Measurements from ENCODE around the gene ZNHIT3. TPM values are rescaled to one million over a fixed set of nuclear protein-coding genes. Genes with fewer than 3 reads are reported as not detected.
A peak's percentile ranks its signal among the peaks of the same experiment; 100 is the strongest.

ZNHIT3 gene
- total and polyA plus RNA-seq, 10 of the 15 experiments (the other 5 are each of a cell fraction or from before 2014, with no cell fraction given), result 34.1 to 128 (median 55.6) TPM

DNA sequence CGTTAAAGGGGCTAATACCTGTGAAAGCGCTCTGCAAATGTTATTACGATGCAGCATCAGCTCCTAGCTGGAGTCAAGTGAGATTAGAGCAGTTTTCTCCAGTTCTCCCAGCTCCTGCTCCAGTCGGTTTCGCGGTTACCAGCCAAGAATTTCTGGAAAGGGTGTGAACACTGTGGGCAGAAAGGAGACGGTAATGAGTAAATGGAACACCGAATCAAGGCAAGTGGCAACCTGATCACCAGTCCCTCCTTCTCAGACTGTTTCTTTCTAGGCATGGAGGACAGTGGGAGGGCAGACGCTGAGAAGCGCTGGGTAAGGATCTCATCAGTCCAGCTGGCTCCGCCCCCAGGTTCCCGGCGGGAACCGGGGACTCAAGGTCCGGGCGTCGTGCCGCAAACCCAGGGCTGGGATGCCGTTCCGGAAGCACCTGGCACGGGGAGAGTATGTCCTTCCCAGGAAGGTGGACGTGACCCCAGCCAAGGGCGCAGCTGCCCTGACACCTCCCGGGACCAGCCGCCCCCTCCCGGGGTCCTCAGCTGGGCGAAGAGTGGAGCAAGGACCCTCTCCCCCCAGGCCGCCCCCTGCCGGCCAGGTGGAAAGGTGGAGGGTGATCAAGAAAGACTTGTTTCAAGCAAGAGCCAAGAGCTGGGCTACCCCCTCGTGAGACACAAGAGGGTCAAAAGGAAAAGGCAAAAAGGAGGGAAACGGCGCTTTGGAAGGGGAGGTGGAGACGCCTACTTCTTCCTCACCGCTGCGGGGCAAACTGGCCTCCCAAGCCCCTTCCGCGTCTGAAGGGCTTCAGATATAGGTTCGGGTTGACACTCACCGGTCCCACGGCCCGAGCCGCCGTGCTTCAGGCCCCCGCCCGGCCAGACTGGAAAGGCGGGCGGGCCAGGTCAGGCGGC, 47.7 kb downstream of the ZNHIT3 start (continued):
- TF ChIP-seq, protein P1, sequence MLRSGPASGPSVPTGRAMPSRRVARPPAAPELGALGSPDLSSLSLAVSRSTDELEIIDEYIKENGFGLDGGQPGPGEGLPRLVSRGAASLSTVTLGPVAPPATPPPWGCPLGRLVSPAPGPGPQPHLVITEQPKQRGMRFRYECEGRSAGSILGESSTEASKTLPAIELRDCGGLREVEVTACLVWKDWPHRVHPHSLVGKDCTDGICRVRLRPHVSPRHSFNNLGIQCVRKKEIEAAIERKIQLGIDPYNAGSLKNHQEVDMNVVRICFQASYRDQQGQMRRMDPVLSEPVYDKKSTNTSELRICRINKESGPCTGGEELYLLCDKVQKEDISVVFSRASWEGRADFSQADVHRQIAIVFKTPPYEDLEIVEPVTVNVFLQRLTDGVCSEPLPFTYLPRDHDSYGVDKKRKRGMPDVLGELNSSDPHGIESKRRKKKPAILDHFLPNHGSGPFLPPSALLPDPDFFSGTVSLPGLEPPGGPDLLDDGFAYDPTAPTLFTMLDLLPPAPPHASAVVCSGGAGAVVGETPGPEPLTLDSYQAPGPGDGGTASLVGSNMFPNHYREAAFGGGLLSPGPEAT (IDR thresholded peaks at IDR 0.05; ENCODE audit: low read depth), result no peak
- no peak for TF ChIP-seq FOS (IDR thresholded peaks at IDR 0.05; ENCODE audit: borderline replicate concordance, extremely low read depth, insufficient read length)
- peak; percentile 15; the same call in 1 of the 2 replicates for TF ChIP-seq YY1 (IDR thresholded peaks at IDR 0.05; ENCODE audit: low read depth, low read length)
- TF ChIP-seq, protein P2, sequence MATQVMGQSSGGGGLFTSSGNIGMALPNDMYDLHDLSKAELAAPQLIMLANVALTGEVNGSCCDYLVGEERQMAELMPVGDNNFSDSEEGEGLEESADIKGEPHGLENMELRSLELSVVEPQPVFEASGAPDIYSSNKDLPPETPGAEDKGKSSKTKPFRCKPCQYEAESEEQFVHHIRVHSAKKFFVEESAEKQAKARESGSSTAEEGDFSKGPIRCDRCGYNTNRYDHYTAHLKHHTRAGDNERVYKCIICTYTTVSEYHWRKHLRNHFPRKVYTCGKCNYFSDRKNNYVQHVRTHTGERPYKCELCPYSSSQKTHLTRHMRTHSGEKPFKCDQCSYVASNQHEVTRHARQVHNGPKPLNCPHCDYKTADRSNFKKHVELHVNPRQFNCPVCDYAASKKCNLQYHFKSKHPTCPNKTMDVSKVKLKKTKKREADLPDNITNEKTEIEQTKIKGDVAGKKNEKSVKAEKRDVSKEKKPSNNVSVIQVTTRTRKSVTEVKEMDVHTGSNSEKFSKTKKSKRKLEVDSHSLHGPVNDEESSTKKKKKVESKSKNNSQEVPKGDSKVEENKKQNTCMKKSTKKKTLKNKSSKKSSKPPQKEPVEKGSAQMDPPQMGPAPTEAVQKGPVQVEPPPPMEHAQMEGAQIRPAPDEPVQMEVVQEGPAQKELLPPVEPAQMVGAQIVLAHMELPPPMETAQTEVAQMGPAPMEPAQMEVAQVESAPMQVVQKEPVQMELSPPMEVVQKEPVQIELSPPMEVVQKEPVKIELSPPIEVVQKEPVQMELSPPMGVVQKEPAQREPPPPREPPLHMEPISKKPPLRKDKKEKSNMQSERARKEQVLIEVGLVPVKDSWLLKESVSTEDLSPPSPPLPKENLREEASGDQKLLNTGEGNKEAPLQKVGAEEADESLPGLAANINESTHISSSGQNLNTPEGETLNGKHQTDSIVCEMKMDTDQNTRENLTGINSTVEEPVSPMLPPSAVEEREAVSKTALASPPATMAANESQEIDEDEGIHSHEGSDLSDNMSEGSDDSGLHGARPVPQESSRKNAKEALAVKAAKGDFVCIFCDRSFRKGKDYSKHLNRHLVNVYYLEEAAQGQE (IDR thresholded peaks at IDR 0.05; ENCODE audit: low read depth, low read length), result no peak
- TF ChIP-seq IRF5 (IDR thresholded peaks at IDR 0.05; ENCODE audit: borderline replicate concordance), result no peak
- TF ChIP-seq TARDBP (IDR thresholded peaks at IDR 0.05; ENCODE audit: borderline replicate concordance), result no peak; the same call in 1 of the 2 replicates
- TF ChIP-seq ETV6 (conservative IDR thresholded peaks at IDR 0.05 in 1 of 2, IDR thresholded peaks at IDR 0.05 in 1 of 2; ENCODE audit: borderline replicate concordance in 1 of 2, low read depth in 1 of 2), result no peak
- 0 out of 2 replicates have a peak, but pooled peaks have one; percentile 19 for TF ChIP-seq HDGF (IDR thresholded peaks at IDR 0.05)
- TF ChIP-seq HCFC1 (IDR thresholded peaks at IDR 0.05; ENCODE audit: low read length), result no peak
- TF ChIP-seq, protein P3, sequence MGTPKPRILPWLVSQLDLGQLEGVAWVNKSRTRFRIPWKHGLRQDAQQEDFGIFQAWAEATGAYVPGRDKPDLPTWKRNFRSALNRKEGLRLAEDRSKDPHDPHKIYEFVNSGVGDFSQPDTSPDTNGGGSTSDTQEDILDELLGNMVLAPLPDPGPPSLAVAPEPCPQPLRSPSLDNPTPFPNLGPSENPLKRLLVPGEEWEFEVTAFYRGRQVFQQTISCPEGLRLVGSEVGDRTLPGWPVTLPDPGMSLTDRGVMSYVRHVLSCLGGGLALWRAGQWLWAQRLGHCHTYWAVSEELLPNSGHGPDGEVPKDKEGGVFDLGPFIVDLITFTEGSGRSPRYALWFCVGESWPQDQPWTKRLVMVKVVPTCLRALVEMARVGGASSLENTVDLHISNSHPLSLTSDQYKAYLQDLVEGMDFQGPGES (IDR thresholded peaks at IDR 0.05), result no peak
- TF ChIP-seq KLF5 (IDR thresholded peaks at IDR 0.05; ENCODE audit: partially characterized antibody), result no peak
- no peak for TF ChIP-seq SREBF1 (IDR thresholded peaks at IDR 0.05; ENCODE audit: low read length)
- no peak for TF ChIP-seq KDM1A (IDR thresholded peaks at IDR 0.05; ENCODE audit: borderline replicate concordance)
- TF ChIP-seq NBN (IDR thresholded peaks at IDR 0.05), result no peak
- TF ChIP-seq BACH1 (IDR thresholded peaks at IDR 0.05; ENCODE audit: borderline replicate concordance), result no peak
- TF ChIP-seq POU2F2 (IDR thresholded peaks at IDR 0.05; ENCODE audit: borderline replicate concordance, low read depth, low read length), result no peak
- no peak for TF ChIP-seq NFYB (IDR thresholded peaks at IDR 0.05; ENCODE audit: insufficient read depth, low read depth, low read length)
- no peak for TF ChIP-seq RELA (IDR thresholded peaks at IDR 0.05; ENCODE audit: borderline replicate concordance, partially characterized antibody)
- TF ChIP-seq RCOR1 (conservative IDR thresholded peaks at IDR 0.05; ENCODE audit: low read depth, low read length), result no peak
- TF ChIP-seq CHD2 (IDR thresholded peaks at IDR 0.05; ENCODE audit: borderline replicate concordance, low read depth, low read length), result no peak
- no peak for TF ChIP-seq EZH2 (IDR thresholded peaks at IDR 0.05; ENCODE audit: borderline replicate concordance, control insufficient read depth, low read depth, low read length)
